Measurements from ENCODE around the gene SF3B5.
"Not testable (repeated sequence)": the region's sequence is repeated elsewhere in the genome, so short reads cannot be mapped to it uniquely, and the experiment has no call there.

Gene SF3B5

DNA sequence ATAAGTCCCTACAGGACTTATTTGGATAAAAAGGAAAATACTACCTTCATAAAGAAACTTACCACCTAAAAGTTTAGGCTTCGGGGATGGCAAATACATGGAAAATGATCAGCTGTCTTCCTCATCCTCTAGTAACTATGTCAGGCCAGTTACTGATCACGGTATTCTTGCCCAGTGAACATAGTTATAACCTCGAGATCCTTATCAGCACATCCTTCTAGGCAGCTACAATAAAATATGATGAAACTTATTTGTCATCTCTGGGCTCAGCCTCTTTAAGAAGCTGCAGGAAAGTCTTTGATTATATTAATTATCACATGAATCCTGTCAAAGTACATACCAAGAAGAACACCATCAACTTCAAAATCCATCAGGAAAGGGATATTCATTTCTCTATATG, 41.8 kb downstream of the SF3B5 start:
- H3K9me3 ChIP-seq (ENCODE audit: control insufficient read depth in 2 of 2, low read length in 2 of 2), result no peaks in the 10 kb centered on the region
- H3K27me3 ChIP-seq (ENCODE audit: control insufficient read depth in 2 of 2, insufficient read depth in 2 of 2, low read length in 2 of 2), result no peaks in the 10 kb centered on the region
- H3K36me3 ChIP-seq (ENCODE audit: control insufficient read depth in 2 of 2, insufficient read depth in 2 of 2, low read length in 2 of 2), result no peaks in the 10 kb centered on the region
- no peak overlapping the region for H3K4me3 ChIP-seq (ENCODE audit: low read length in 2 of 2)
- peaks cover 5 to 12% of the 10 kb centered on the region in 2 donors for H3K4me1 ChIP-seq (ENCODE audit: control insufficient read depth in 2 of 2, insufficient read depth in 2 of 2, low read length in 2 of 2)
- no peak overlapping the region for H3K9ac ChIP-seq (ENCODE audit: low read depth in 1 of 2, low read length in 2 of 2)
- H3K27ac ChIP-seq (ENCODE audit: low read depth in 2 of 2, low read length in 2 of 2), result no peak overlapping the region

DNA sequence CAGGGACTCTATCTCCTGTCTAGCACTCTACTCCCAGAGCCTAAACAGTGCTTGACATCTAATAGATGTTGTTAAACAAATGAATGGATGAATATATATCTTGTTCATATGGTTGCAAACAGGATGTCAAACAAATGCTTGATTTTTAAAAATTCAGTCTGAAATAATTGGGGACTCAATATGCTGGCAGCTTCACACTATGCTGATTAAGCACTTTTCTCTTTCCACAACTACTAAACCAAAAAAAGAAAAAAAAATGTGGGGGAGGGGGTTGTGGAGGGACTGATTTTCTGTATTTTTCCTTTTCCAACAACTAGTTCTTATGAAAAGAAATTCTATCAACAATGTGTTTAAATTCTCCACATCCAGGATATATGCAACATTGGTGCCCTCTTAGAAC, 42.9 kb downstream of the SF3B5 start:
- Histone ChIP-seq H3K27me3 (ENCODE audit: control insufficient read depth in 2 of 2, insufficient read depth in 2 of 2, low read length in 2 of 2) (no peaks in the 10 kb centered on the region), H3K27ac (ENCODE audit: low read depth in 2 of 2, low read length in 2 of 2) (no peak overlapping the region), H3K9ac (ENCODE audit: low read depth in 1 of 2, low read length in 2 of 2) (no peak overlapping the region), H3K36me3 (ENCODE audit: control insufficient read depth in 2 of 2, insufficient read depth in 2 of 2, low read length in 2 of 2) (no peaks in the 10 kb centered on the region), H3K9me3 (ENCODE audit: control insufficient read depth in 2 of 2, low read length in 2 of 2) (no peaks in the 10 kb centered on the region), H3K4me1 (ENCODE audit: control insufficient read depth in 2 of 2, insufficient read depth in 2 of 2, low read length in 2 of 2) (peaks cover 5 to 13% of the 10 kb centered on the region in 2 donors), H3K4me3 (ENCODE audit: low read length in 2 of 2) (no peak overlapping the region)

DNA sequence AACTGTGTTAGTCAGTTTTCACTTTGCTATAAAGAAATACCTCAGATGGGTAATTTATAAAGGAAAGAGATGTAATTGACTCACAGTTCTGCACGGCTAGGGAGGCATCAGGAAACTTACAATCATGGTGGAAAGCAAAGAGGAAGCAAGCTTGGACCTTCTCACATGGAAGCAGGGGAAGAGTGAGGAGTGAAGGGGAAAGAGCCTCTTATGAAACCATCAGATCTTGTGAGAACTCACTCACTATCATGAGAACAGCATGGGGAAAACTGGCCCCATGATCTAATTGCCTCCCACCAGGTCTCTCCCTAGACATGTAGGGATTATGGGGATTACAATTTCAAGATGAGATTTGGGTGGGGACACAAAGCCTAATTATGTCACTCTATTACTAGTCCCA, 46.0 kb downstream of the SF3B5 start:
- Histone ChIP-seq H3K27me3 (ENCODE audit: control insufficient read depth in 2 of 2, insufficient read depth in 2 of 2, low read length in 2 of 2) (no peaks in the 10 kb centered on the region), H3K27ac (ENCODE audit: low read depth in 2 of 2, low read length in 2 of 2) (no peak overlapping the region), H3K9me3 (ENCODE audit: control insufficient read depth in 2 of 2, low read length in 2 of 2) (no peaks in the 10 kb centered on the region), H3K4me1 (ENCODE audit: control insufficient read depth in 2 of 2, insufficient read depth in 2 of 2, low read length in 2 of 2) (peaks cover 0 to 4% of the 10 kb centered on the region in 2 donors), H3K4me3 (ENCODE audit: low read length in 2 of 2) (no peak overlapping the region), H3K36me3 (ENCODE audit: control insufficient read depth in 2 of 2, insufficient read depth in 2 of 2, low read length in 2 of 2) (no peaks in the 10 kb centered on the region), H3K9ac (ENCODE audit: low read depth in 1 of 2, low read length in 2 of 2) (no peak overlapping the region)

GRCh38 chr6:144047688-144048087, 47.7 kb downstream of the SF3B5 start:
- H3K9me3 ChIP-seq (ENCODE audit: control insufficient read depth in 2 of 2, low read length in 2 of 2), result no peaks in the 10 kb centered on the region
- H3K4me3 ChIP-seq (ENCODE audit: low read length in 2 of 2), result no peak overlapping the region
- no peaks in the 10 kb centered on the region for H3K36me3 ChIP-seq (ENCODE audit: control insufficient read depth in 2 of 2, insufficient read depth in 2 of 2, low read length in 2 of 2)
- H3K9ac ChIP-seq (ENCODE audit: low read depth in 1 of 2, low read length in 2 of 2), result no peak overlapping the region
- H3K27me3 ChIP-seq (ENCODE audit: control insufficient read depth in 2 of 2, insufficient read depth in 2 of 2, low read length in 2 of 2), result no peaks in the 10 kb centered on the region
- peaks cover 0 to 2% of the 10 kb centered on the region in 2 donors for H3K4me1 ChIP-seq (ENCODE audit: control insufficient read depth in 2 of 2, insufficient read depth in 2 of 2, low read length in 2 of 2)
- no peak overlapping the region for H3K27ac ChIP-seq (ENCODE audit: low read depth in 2 of 2, low read length in 2 of 2)

- H3K36me3 ChIP-seq (ENCODE audit: control insufficient read depth in 2 of 2, insufficient read depth in 2 of 2, low read length in 2 of 2); H3K4me3 ChIP-seq (ENCODE audit: low read length in 2 of 2); H3K27me3 ChIP-seq (ENCODE audit: control insufficient read depth in 2 of 2, insufficient read depth in 2 of 2, low read length in 2 of 2); H3K9me3 ChIP-seq (ENCODE audit: control insufficient read depth in 2 of 2, low read length in 2 of 2); H3K9ac ChIP-seq (ENCODE audit: low read depth in 1 of 2, low read length in 2 of 2); H3K4me1 ChIP-seq (ENCODE audit: control insufficient read depth in 2 of 2, insufficient read depth in 2 of 2, low read length in 2 of 2); H3K27ac ChIP-seq (ENCODE audit: low read depth in 2 of 2, low read length in 2 of 2): not testable (repeated sequence)
These were observed 48.7 kb downstream of the SF3B5 start for GRCh38 chr6:144046672-144047071.

DNA sequence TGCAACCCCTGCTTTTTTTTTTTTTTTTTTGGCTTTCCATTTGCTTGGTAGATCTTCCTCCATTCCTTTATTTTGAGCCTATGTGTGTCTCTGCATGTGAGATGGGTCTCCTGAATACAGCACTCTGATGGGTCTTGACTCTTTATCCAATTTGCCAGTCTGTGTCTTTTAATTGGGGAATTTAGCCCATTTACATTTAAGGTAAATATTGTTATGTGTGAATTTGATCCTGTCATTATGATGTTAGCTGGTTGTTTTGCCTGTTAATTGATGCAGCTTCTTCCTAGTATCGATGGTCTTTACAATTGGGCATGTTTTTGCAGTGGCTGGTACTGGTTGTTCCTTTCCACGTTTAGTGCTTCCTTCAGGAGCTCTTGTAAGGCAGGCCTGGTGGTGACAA, 50.4 kb downstream of the SF3B5 start:
- not testable (repeated sequence) for H3K27me3 ChIP-seq (ENCODE audit: control insufficient read depth in 2 of 2, insufficient read depth in 2 of 2, low read length in 2 of 2); H3K9me3 ChIP-seq (ENCODE audit: control insufficient read depth in 2 of 2, low read length in 2 of 2); H3K4me1 ChIP-seq (ENCODE audit: control insufficient read depth in 2 of 2, insufficient read depth in 2 of 2, low read length in 2 of 2); H3K4me3 ChIP-seq (ENCODE audit: low read length in 2 of 2); H3K36me3 ChIP-seq (ENCODE audit: control insufficient read depth in 2 of 2, insufficient read depth in 2 of 2, low read length in 2 of 2); H3K27ac ChIP-seq (ENCODE audit: low read depth in 2 of 2, low read length in 2 of 2); H3K9ac ChIP-seq (ENCODE audit: low read depth in 1 of 2, low read length in 2 of 2)
